Caco-2 (cell line): ENCODE data around the gene LKAAEAR1. TPM values are rescaled to one million over a fixed set of nuclear protein-coding genes. Genes with fewer than 3 reads are reported as not detected.

Experiments
- BruUV-seq: library from RNA; stranded (reverse); fragments of 400-500 nt; replicated peaks from 2 replicates; lab custom pipeline; 2021; lab: Mats Ljungman, UMichigan
- CTCF ChIA-PET: fragments of 300-600 bp; sonication (Branson Sonifier 250); formaldehyde crosslinking; loops from one replicate; lab custom pipeline; 2022; ENCODE audit warnings: antibody characterized with exemption; lab: Charles Lee
- POLR2A ChIA-PET: fragments of 300-600 bp; sonication (Branson Sonifier 250); formaldehyde crosslinking; loops from one replicate; lab custom pipeline; 2022; ENCODE audit warnings: antibody characterized with exemption; lab: Charles Lee
- DNase-seq, 2 experiments: peaks; one replicate each; pipeline versions ENCODE4 v3.0.0 to v3.0.0-alpha.2; 2020 to 2022
- H3K27me3 ChIP-seq: replicated peaks from 2 replicates; pipeline ENCODE4 v1.6.0; 2011; ENCODE audit warnings: low read length; ENCODE audit not compliant: control insufficient read depth, insufficient read depth
- H3K36me3 ChIP-seq: 2 replicates; pipeline ENCODE4 v1.5.1; 2011; ENCODE audit warnings: low read length; ENCODE audit not compliant: control insufficient read depth, insufficient read depth
- H3K4me1 ChIP-seq: fragments of 250-450 bp; sonication (Bioruptor Pico); 2 replicates; pipeline ENCODE4 v1.5.1; 2020; ENCODE audit warnings: mild to moderate bottlenecking
- H3K4me3 ChIP-seq: 2 replicates; pipeline ENCODE4 v1.5.1; 2011; ENCODE audit warnings: low read depth, mild to moderate bottlenecking, control low read depth, low read length
- H3K9me3 ChIP-seq: fragments of 250-450 bp; sonication (Bioruptor Pico); 2 replicates; pipeline ENCODE4 v1.5.1; 2020; ENCODE audit warnings: mild to moderate bottlenecking, moderate library complexity
- H3K27ac Mint-ChIP-seq: one replicate; pipeline ENCODE4 v1.8.0; 2022; ENCODE audit warnings: mixed read lengths; ENCODE audit not compliant: unreplicated experiment
- H3K27me3 Mint-ChIP-seq: one replicate; pipeline ENCODE4 v1.8.0; 2022; ENCODE audit warnings: mixed read lengths; ENCODE audit not compliant: insufficient read depth, unreplicated experiment
- H3K36me3 Mint-ChIP-seq: one replicate; pipeline ENCODE4 v1.8.0; 2022; ENCODE audit warnings: mild to moderate bottlenecking, mixed read lengths; ENCODE audit not compliant: insufficient read depth, unreplicated experiment
- H3K4me1 Mint-ChIP-seq: one replicate; pipeline ENCODE4 v1.8.0; 2022; ENCODE audit warnings: low read depth, mixed read lengths; ENCODE audit not compliant: unreplicated experiment
- H3K4me3 Mint-ChIP-seq: one replicate; pipeline ENCODE4 v1.8.0; 2022; ENCODE audit warnings: mild to moderate bottlenecking, moderate library complexity, mixed read lengths; ENCODE audit not compliant: unreplicated experiment
- H3K9me3 Mint-ChIP-seq: one replicate; pipeline ENCODE4 v1.8.0; 2022; ENCODE audit warnings: mixed read lengths; ENCODE audit not compliant: unreplicated experiment
- CTCF ChIP-seq, 2 experiments: fragments of 200-600 bp in 1 of 2; IDR thresholded peaks; 1 replicate in 1 of 2; 2 replicates in 1 of 2; pipeline versions ENCODE4 v1.5.1 to v1.8.0; 2011 to 2022; ENCODE audit warnings: antibody characterized with exemption in 1 of 2, control low read depth in 1 of 2, inconsistent platforms in 1 of 2, low read depth in 1 of 2, low read length in 1 of 2, mild to moderate bottlenecking in 1 of 2, moderate library complexity in 1 of 2; ENCODE audit not compliant: insufficient read depth in 1 of 2, severe bottlenecking in 1 of 2, unreplicated experiment in 1 of 2
- intact Hi-C: fragments of 100-400 bp; cut with micrococcal nuclease; formaldehyde crosslinking; loops from one replicate; pipeline ENCODE4 v1.10.0; 2022; ENCODE audit not compliant: unreplicated experiment
- total RNA-seq: library from RNA; stranded (reverse); gene quantifications from 2 replicates; pipeline ENCODE4 v1.2.3, GENCODE V29; 2022

Gene LKAAEAR1
- total RNA-seq, 1 experiment from 2014 or later: not detected

DNA sequence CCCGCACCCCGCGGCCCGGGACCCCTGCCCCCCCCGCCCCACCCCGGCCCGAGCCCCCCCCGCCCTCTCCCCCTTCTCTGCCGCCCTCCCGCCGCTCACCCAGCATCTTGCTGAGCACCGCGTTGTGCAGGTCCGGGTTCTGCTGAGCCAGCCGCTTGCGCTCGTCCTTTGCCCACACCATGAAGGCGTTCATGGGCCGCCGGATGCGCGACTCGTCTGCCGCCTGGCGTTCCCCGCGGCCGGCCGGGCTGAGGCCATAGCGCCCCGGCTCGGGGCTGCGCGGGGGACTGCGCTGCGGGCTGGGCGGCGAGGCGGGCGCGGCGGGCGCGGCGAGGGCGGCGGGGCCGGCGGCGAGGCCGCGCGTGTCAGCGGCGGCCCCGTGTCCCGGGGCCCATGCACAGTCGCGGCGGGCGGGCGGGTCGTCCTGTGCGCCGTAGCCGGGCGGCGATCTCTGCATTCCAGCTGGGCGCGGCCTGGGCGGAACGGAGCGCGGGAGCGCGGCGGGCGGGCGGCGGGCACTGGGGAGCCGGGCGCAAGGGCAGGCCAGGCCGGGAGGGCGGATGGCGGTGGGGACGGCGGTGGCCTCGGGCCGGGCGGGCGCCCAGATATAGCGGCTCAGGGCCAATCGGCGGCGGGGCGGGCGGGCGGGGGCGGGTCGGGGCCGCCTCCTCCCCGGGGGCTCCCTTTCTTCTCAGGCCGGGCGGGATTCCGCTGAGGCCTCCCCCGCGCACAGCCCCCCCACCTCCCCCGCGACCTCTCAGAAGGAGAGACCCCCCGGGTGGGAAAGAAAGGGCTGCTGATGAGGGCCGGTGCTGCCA lies 34.9 kb downstream of the LKAAEAR1 start, which contains the start of gene SOX18:
TSS of gene SOX18 (minus strand) at position 580 of the 818 bp plus-strand sequence. CDS start at position 457, 123 bp downstream.
- BruUV-seq: no TSS peak
- no peaks in the 10 kb centered on the region for H3K36me3 Mint-ChIP-seq
- peak within 1 kb of the TSS; percentile 38 for H3K4me3 ChIP-seq
- H3K36me3 ChIP-seq: no peaks in the 10 kb centered on the region
- H3K4me3 Mint-ChIP-seq: peak within 1 kb of the TSS; percentile 61
- no peaks in the 10 kb centered on the region for H3K4me1 Mint-ChIP-seq
- H3K4me1 ChIP-seq: peaks cover 3% of the 10 kb centered on the region
- peaks cover 1% of the 10 kb centered on the region for H3K27me3 ChIP-seq
- CTCF ChIA-PET: interaction anchor here (8.0 kb wide), 1 partner anchor 11 kb away, joined by 64 read pairs; no protein-coding TSS in a partner anchor
- H3K27me3 Mint-ChIP-seq: peaks cover 21% of the 10 kb centered on the region
- peak in 1 of 2 experiments; percentile 21 for TF ChIP-seq CTCF (IDR thresholded peaks at IDR 0.05; ENCODE audit: insufficient read depth in 1 of 2, low read depth in 1 of 2, low read length in 1 of 2, severe bottlenecking in 1 of 2, unreplicated experiment in 1 of 2)
- H3K9me3 ChIP-seq: no peaks in the 10 kb centered on the region
- peak in 1 of 2 experiments; percentile 77 for DNase-seq
- H3K9me3 Mint-ChIP-seq: no peaks in the 10 kb centered on the region
- H3K27ac Mint-ChIP-seq: no peak within 1 kb of the TSS
- intact Hi-C loops: loop anchor here (1.0 kb wide), 1 partner anchor 14 kb away; the partner anchor contains the start of gene TCEA2
- POLR2A ChIA-PET: interaction anchor here (1.3 kb wide), 1 partner anchor 13 kb away, joined by 6 read pairs; the partner anchor contains the start of gene TCEA2

- H3K9me3 ChIP-seq: no peaks in the 10 kb centered on the region
- H3K36me3 ChIP-seq: no peaks in the 10 kb centered on the region
- H3K4me3 ChIP-seq: peak overlapping the region; percentile 8
- no peaks in the 10 kb centered on the region for H3K36me3 Mint-ChIP-seq
- peaks cover 3% of the 10 kb centered on the region for H3K4me1 ChIP-seq
- BruUV-seq: no TSS peak
- CTCF ChIA-PET: interaction anchor here (8.0 kb wide), 1 partner anchor 10 kb away, joined by 64 read pairs; no protein-coding TSS in a partner anchor
- no peak for TF ChIP-seq CTCF (IDR thresholded peaks at IDR 0.05; ENCODE audit: insufficient read depth in 1 of 2, low read depth in 1 of 2, low read length in 1 of 2, severe bottlenecking in 1 of 2, unreplicated experiment in 1 of 2)
- H3K4me3 Mint-ChIP-seq: peak overlapping the region; percentile 61
- POLR2A ChIA-PET: no interaction called here
- no peaks in the 10 kb centered on the region for H3K4me1 Mint-ChIP-seq
- DNase-seq: no peak
- H3K9me3 Mint-ChIP-seq: no peaks in the 10 kb centered on the region
- H3K27me3 Mint-ChIP-seq: peaks cover 21% of the 10 kb centered on the region
- intact Hi-C loops: loop anchor here (1.0 kb wide), 1 partner anchor 15 kb away; the partner anchor contains the start of gene TCEA2
- no peak overlapping the region for H3K27ac Mint-ChIP-seq
- H3K27me3 ChIP-seq: peaks cover 1% of the 10 kb centered on the region
Observed at GRCh38 chr20:64048402-64049044, 35.7 kb downstream of the LKAAEAR1 start.

GRCh38 chr20:64047968-64048401 lies 36.2 kb downstream of the LKAAEAR1 start:
- CTCF ChIA-PET: interaction anchor here (1.6 to 8.0 kb wide), 2 partner anchors 9 kb away, joined by 7 to 64 read pairs; no protein-coding TSS in a partner anchor
- TF ChIP-seq CTCF (IDR thresholded peaks at IDR 0.05; ENCODE audit: insufficient read depth in 1 of 2, low read depth in 1 of 2, low read length in 1 of 2, severe bottlenecking in 1 of 2, unreplicated experiment in 1 of 2): no peak
- peaks cover 1% of the 10 kb centered on the region for H3K27me3 ChIP-seq
- no peaks in the 10 kb centered on the region for H3K36me3 Mint-ChIP-seq
- H3K9me3 Mint-ChIP-seq: no peaks in the 10 kb centered on the region
- H3K4me3 ChIP-seq: no peak overlapping the region
- H3K27me3 Mint-ChIP-seq: peaks cover 21% of the 10 kb centered on the region
- no peaks in the 10 kb centered on the region for H3K9me3 ChIP-seq
- no peaks in the 10 kb centered on the region for H3K36me3 ChIP-seq
- POLR2A ChIA-PET: no interaction called here
- DNase-seq: no peak
- H3K27ac Mint-ChIP-seq: no peak overlapping the region
- H3K4me1 Mint-ChIP-seq: no peaks in the 10 kb centered on the region
- peaks cover 3% of the 10 kb centered on the region for H3K4me1 ChIP-seq
- peak overlapping the region; percentile 46 for H3K4me3 Mint-ChIP-seq
- no TSS peak for BruUV-seq
- intact Hi-C loops: loop anchor here (1.0 kb wide), 1 partner anchor 9 kb away; no protein-coding TSS in a partner anchor
